Activated CD8-positive, alpha-beta T cell treated with anti-CD3 and anti-CD28 coated beads, Interleukin-2, amount 10 ng/mL, durations not matched to agents 7 days and 5 days (primary cell): ENCODE data around the gene HECTD3. TPM values are rescaled to one million over a fixed set of nuclear protein-coding genes. Genes with fewer than 3 reads are reported as not detected.

ENCODE experiments used
- ATAC-seq: fragments of 150-1000 bp; cut with Tn5 transposase; one replicate; pipeline ENCODE4 v1.10.0; 2021; ENCODE audit warnings: moderate library complexity
- CTCF ChIA-PET: fragments of 350-600 bp; sonication (Branson Sonifier 250); formaldehyde crosslinking; loops from one replicate; lab custom pipeline; 2021; ENCODE audit warnings: antibody characterized with exemption; lab: Charles Lee
- POLR2A ChIA-PET: fragments of 350-600 bp; sonication (Branson Sonifier 250); formaldehyde crosslinking; loops from one replicate; lab custom pipeline; 2021; ENCODE audit warnings: antibody characterized with exemption; lab: Charles Lee
- DNase-seq: peaks from one replicate; pipeline ENCODE4 v3.0.0-alpha.2; 2020
- H3K27ac Mint-ChIP-seq: one replicate; pipeline ENCODE4 v1.8.0; 2021; ENCODE audit warnings: mild to moderate bottlenecking, mixed read lengths
- H3K27me3 Mint-ChIP-seq: one replicate; pipeline ENCODE4 v1.8.0; 2021; ENCODE audit warnings: low read depth, mixed read lengths
- H3K36me3 Mint-ChIP-seq: one replicate; pipeline ENCODE4 v1.8.0; 2021; ENCODE audit warnings: low read depth, mixed read lengths
- H3K4me1 Mint-ChIP-seq: one replicate; pipeline ENCODE4 v1.8.0; 2021; ENCODE audit warnings: low read depth, mixed read lengths
- H3K4me3 Mint-ChIP-seq: one replicate; pipeline ENCODE4 v1.8.0; 2021; ENCODE audit warnings: mild to moderate bottlenecking, mixed read lengths
- H3K9me3 Mint-ChIP-seq: one replicate; pipeline ENCODE4 v1.8.0; 2022; ENCODE audit warnings: mixed read lengths; ENCODE audit not compliant: insufficient read depth
- total RNA-seq, 2 experiments: library from RNA; stranded (reverse); gene quantifications; one replicate each; pipeline ENCODE4 v1.2.3, GENCODE V29; 2021

Gene HECTD3
- total RNA-seq = 10 to 100 TPM; 33.5 to 38.6 TPM

DNA sequence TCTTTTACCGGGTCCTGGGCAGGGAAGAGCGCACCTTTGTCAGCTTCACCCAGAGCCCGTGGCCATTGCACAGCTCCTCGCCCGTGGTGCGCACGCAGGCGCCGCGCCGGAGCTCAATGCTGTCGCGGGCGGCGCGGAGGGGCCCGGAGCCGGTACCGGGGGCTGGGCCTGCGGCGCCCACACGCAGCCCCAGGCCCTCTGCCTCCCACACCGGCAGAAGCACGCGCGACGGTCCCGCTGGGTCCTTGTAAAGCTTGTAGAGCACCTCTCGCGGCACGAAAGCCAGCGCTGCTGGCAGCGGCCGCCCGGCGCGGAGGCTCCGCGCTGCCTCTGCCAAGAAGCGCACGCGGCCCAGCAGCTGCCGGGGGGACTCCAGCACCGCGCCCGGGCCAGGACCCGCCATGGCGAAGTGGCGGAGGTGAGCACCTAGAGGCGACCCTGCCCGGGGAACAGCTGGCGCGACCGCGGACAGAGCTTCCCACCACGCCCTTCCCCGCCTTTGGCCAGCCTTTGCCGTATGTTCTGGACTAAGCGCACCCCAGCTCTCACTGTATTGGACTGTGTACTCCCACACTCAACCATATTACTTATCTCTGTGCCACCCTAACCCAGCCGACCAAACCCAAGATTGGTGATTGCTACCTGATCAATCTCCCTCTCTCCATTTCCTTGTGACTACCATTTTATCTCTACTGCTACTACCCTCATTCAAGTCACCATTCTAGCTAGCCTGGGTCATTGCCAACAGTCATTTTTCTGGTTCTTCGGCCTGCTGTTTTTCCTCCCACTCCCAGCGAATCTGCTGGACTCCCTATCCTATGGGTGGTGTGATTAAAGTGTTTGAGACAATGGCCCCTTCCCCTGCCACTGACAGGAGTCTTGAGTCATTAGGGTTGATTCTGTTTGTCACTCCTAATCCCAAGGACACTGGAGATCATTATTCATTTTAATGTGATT is at the start of gene HECTD3:
Gene HECTD3 (minus strand): TSS at position 470 of the 957 bp plus-strand sequence. CDS start 67 bp downstream, at position 403.
- Mint-ChIP-seq H3K36me3 (peaks cover 20% of the 10 kb centered on the region), H3K4me1 (peaks cover 42% of the 10 kb centered on the region), H3K27me3 (no peaks in the 10 kb centered on the region), H3K4me3 (peak within 1 kb of the TSS; percentile 75), H3K27ac (peak within 1 kb of the TSS; percentile 81), H3K9me3 (no peaks in the 10 kb centered on the region)
- ChIA-PET CTCF (interaction anchor here (0.8 to 11.4 kb wide), 30 partner anchors 12 to 559 kb away, joined by 3 to 361 read pairs (median 6); partner anchors contain the start of genes BEST4, EIF2B3, MUTYH and PLK3), POLR2A (interaction anchor here (0.6 to 6.8 kb wide), 24 partner anchors 11 to 1193 kb away, joined by 3 to 78 read pairs (median 8); partner anchors contain the start of genes BTBD19, DYNLT4, EIF2B3 and HPDL)
- DNase-seq (peak; percentile 79), ATAC-seq (peak; percentile 78)

DNA sequence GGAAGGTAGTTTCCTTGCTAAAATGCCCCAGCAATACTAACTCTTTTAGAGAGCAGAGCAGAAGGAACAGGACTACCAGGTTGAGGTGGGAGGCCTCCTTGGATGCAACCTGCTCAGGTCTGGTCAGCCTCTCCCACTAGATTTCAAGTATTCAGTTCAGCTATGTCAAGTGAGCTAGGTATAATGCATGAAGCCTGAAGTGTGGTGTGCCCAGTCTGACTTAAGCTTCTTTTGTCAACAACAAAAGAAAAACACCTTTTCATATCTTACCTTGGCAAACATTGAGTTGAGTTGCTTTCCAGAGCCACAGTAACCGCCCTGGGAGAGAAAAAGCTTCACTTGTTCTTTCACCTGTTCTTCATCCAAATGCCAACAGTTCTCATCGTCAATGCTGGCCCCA is 48.7 kb upstream of the HECTD3 start:
- ChIA-PET CTCF (no interaction called here), POLR2A (no interaction called here)
- Mint-ChIP-seq H3K27ac (no peak overlapping the region), H3K27me3 (no peaks in the 10 kb centered on the region), H3K36me3 (no peaks in the 10 kb centered on the region), H3K9me3 (no peaks in the 10 kb centered on the region), H3K4me3 (no peak overlapping the region), H3K4me1 (peaks cover 3% of the 10 kb centered on the region)
- ATAC-seq (no peak), DNase-seq (no peak)

DNA sequence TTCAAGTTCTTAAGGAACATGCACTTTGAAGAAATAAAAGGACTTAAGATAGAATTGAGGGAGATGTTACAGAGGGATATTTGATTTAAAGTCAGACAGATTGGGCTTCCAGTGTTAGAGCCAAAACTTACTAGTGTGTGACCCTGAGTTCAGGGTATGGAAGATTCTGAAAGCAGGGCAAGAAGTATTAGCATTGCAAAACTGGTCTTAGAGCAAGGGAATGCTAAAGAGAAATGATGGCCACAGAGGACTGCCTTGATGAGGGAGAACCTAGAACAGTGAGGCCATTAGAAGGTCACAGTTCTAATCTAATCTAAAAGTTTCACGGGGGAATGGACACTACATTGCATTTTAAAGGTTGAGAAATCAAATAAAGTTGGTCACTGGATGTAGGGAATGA is 46.4 kb upstream of the HECTD3 start:
- Mint-ChIP-seq H3K4me1 (no peaks in the 10 kb centered on the region), H3K36me3 (no peaks in the 10 kb centered on the region)
- CTCF ChIA-PET = no interaction called here

DNA sequence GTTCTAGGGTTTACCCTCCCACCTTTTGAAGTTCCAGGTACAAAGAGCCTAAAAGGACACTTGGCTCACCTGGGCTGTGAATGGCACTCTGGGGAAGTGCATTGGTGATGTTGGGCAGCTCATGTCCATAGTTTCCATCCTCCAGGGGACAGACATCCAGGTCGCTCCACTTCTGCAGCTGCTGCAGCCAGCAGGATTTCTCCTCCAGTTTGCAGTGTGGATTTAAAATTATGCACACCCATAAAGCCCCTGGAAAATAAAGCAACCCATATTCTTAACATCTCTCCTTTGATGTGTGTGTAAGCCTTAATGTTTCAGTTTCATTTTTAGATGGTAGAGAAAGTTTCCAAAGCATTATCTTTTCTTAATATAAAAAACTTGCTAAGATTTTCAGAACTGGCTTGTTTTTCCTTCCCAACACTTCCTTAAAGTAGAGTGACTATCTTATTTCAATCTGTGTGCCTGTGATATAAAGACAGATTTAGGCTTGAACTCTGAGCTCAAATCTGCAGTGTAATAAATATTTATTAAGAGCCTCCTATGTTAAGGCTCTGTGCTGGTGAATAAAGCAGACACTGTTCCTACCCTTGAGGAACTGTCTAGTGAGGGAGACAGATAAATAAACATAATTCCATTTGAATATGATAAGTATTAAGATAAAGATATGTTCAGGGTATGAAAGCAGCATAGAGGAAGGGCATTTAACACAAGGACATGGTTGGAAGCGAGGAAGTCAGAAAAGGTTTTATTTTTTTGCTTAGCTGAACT is 40.1 kb upstream of the HECTD3 start:
- peak; percentile 92 for ATAC-seq
- CTCF ChIA-PET = interaction anchor here (0.7 to 1.7 kb wide), 6 partner anchors 16 to 252 kb away, joined by 3 to 6 read pairs (median 3); partner anchors contain the start of gene UROD
- H3K9me3 Mint-ChIP-seq = no peaks in the 10 kb centered on the region
- H3K4me1 Mint-ChIP-seq = peaks cover 13% of the 10 kb centered on the region
- no peaks in the 10 kb centered on the region for H3K36me3 Mint-ChIP-seq
- POLR2A ChIA-PET = no interaction called here
- peak overlapping the region; percentile 67 for H3K4me3 Mint-ChIP-seq
- DNase-seq = peak; percentile 28
- peak overlapping the region; percentile 82 for H3K27ac Mint-ChIP-seq
- no peaks in the 10 kb centered on the region for H3K27me3 Mint-ChIP-seq

More for the DNA sequence above, 46.4 kb upstream of the HECTD3 start:
- no peak overlapping the region for H3K27ac Mint-ChIP-seq
- DNase-seq (no peak), ATAC-seq (no peak)
- H3K27me3 Mint-ChIP-seq = no peaks in the 10 kb centered on the region
- H3K9me3 Mint-ChIP-seq = no peaks in the 10 kb centered on the region
- POLR2A ChIA-PET = no interaction called here
- no peak overlapping the region for H3K4me3 Mint-ChIP-seq

DNA sequence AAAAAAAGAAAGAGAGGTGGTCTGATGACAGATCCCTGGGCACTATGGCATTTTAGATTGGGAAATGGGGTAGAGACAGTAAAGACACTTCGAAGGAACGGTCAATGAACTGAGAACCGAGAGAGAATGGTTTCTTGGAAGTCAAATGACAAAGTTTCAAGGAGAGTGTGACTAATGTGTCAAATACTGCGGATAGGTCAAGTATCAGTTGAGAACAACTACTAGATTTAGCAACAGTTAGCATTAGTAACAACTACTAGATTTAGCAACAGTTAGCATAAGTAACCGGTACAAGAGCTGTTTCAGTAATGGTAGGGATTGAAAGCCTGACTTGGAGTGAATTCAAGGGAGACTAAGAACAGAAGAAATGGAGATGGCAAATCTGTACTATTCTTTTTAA is 35.9 kb upstream of the HECTD3 start:
- H3K9me3 Mint-ChIP-seq = no peaks in the 10 kb centered on the region
- CTCF ChIA-PET = no interaction called here
- POLR2A ChIA-PET = no interaction called here
- H3K4me3 Mint-ChIP-seq = no peak overlapping the region
- no peaks in the 10 kb centered on the region for H3K27me3 Mint-ChIP-seq
- H3K4me1 Mint-ChIP-seq = peaks cover 13% of the 10 kb centered on the region
- no peak for DNase-seq
- H3K27ac Mint-ChIP-seq = no peak overlapping the region
- no peaks in the 10 kb centered on the region for H3K36me3 Mint-ChIP-seq
- no peak for ATAC-seq

DNA sequence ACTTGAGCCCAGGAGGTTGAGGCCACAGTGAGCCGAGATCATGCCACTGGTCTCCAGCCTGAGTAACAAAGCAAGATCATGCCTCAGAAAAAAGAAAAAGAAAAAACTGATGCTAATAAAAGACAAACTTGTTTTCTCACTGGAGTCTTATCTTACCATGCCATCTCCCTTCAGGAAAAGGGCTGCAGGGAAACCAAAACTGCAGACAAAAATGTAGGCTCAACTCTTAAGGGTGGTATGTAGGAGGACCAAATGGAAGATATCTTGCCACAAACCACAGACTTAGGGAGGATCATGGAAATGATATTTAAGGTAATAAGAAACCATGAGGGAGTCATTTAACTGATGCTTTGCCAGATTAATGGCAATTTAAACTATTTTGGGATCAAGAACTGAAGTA is 33.8 kb upstream of the HECTD3 start:
- Mint-ChIP-seq H3K27ac (no peak overlapping the region), H3K36me3 (no peaks in the 10 kb centered on the region), H3K27me3 (no peaks in the 10 kb centered on the region), H3K9me3 (no peaks in the 10 kb centered on the region), H3K4me3 (no peak overlapping the region), H3K4me1 (no peaks in the 10 kb centered on the region)
- ChIA-PET POLR2A (no interaction called here), CTCF (interaction anchor here (1.5 kb wide), 1 partner anchor 30 kb away, joined by 3 read pairs; no protein-coding TSS in a partner anchor)
- ATAC-seq = no peak
- DNase-seq = no peak

DNA sequence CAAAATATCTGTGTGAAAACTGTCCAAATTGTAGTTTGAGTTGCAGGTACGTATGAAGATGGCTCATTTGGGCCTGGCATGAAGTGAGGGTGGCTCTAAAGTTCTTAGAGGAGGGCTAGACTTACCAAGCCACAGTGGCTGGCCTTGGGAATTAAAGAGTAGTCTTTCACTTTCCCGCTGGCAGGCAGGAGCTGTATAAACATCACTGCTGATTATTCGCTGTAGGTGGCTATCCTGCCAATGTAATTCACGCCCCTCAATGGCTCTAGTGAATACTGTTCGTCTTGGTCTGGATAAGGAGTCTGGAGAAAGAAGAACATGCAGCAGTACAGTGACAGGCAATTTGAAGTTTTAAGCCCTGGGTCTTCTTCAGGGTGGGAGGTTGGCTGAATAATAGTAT is 32.0 kb upstream of the HECTD3 start:
- H3K4me3 Mint-ChIP-seq = no peak overlapping the region
- H3K27ac Mint-ChIP-seq = no peak overlapping the region
- H3K9me3 Mint-ChIP-seq = no peaks in the 10 kb centered on the region
- ChIA-PET POLR2A (no interaction called here), CTCF (interaction anchor here (0.7 to 2.0 kb wide), 3 partner anchors 10 to 29 kb away, joined by 3 to 7 read pairs (median 6); no protein-coding TSS in a partner anchor)
- H3K27me3 Mint-ChIP-seq = no peaks in the 10 kb centered on the region
- DNase-seq (no peak), ATAC-seq (no peak)
- H3K36me3 Mint-ChIP-seq = peaks cover 2% of the 10 kb centered on the region
- H3K4me1 Mint-ChIP-seq = no peaks in the 10 kb centered on the region

DNA sequence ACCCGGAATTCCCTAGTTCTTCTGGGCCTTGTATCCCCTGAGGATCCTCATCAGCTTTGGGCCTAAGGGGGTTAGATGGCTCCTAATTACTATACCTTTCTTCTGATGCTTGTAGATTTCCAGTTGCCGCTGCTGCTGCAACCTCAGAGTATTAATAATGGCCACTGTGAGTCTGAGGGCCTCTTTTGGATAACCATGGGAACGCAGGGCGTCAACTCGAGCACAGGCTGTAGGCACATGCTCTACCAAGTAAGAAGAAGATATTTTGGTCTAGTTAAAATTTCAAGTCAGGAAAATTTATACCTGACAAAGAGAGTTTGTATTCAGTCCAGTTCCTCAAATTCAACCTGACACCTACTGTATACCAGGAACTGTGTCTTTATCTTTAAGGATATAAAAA is 29.2 kb upstream of the HECTD3 start:
- ATAC-seq = no peak
- Mint-ChIP-seq H3K27me3 (no peaks in the 10 kb centered on the region), H3K4me1 (peaks cover 4% of the 10 kb centered on the region), H3K36me3 (peaks cover 2% of the 10 kb centered on the region), H3K9me3 (no peaks in the 10 kb centered on the region), H3K4me3 (no peak overlapping the region), H3K27ac (no peak overlapping the region)
- ChIA-PET POLR2A (interaction anchor here (1.2 kb wide), 1 partner anchor 158 kb away, joined by 5 read pairs; no protein-coding TSS in a partner anchor), CTCF (interaction anchor here (1.9 kb wide), 1 partner anchor 26 kb away, joined by 8 read pairs; no protein-coding TSS in a partner anchor)
- no peak for DNase-seq

DNA sequence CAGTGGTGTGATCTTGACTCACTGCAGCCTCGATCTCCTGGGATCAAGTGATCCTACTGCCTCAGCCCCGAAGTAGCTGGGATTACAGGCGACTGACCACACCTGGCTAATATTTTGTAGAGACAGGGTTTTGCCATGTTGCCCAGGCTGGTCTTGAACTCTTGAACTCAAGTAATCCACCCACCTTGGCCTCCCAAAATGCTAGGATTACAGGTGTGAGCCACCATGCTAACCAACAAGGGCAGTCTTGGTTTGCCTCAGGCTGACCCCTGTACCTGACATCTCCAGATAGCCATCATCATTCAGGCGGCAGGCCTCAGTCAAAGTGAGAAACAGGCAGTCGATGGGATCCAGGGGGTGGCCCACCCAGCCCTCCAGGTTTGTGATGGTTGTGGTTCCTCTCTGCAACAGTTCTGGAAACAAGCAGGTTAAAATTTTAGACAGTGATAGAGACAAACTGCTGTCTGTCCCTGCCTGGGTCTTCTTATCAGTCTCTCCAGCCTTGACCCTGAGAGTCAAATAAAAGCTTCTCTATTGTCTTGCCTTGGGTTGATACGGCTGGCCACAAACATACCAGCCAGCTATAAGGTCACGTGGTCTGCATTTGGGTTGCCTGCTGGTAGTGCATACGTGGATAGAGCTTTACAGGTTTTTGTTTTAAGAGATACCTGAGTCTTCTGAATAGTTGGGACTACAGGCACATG is 27.7 kb upstream of the HECTD3 start:
- Mint-ChIP-seq H3K4me1 (peaks cover 4% of the 10 kb centered on the region), H3K36me3 (peaks cover 2% of the 10 kb centered on the region), H3K27ac (no peak overlapping the region), H3K4me3 (no peak overlapping the region), H3K9me3 (no peaks in the 10 kb centered on the region), H3K27me3 (no peaks in the 10 kb centered on the region)
- DNase-seq = no peak
- POLR2A ChIA-PET = no interaction called here
- no peak for ATAC-seq
- CTCF ChIA-PET = no interaction called here

DNA sequence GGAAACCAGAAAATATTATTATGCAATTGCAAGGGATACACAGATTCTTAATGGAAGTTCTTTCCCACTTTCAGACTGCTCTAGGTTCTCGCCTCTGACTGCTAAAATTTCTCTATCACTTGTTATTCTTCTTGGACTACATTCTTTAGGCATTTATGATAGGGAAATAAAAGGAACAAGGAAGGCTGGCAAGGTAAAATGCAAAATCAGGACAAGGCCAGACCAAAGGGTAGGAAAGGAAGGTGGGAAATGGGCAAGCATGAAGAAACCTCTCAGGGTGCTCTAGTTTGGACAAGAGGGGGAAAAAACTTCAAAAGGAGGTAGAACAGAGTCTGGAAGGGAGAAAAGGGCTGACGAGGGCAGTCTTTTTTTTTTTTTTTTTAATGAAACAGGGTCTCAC is 27.1 kb upstream of the HECTD3 start:
- H3K27me3 Mint-ChIP-seq = no peaks in the 10 kb centered on the region
- no peak overlapping the region for H3K4me3 Mint-ChIP-seq
- ChIA-PET CTCF (no interaction called here), POLR2A (no interaction called here)
- no peaks in the 10 kb centered on the region for H3K9me3 Mint-ChIP-seq
- peaks cover 2% of the 10 kb centered on the region for H3K36me3 Mint-ChIP-seq
- ATAC-seq = no peak
- H3K4me1 Mint-ChIP-seq = peaks cover 8% of the 10 kb centered on the region
- peak overlapping the region; percentile 32 for H3K27ac Mint-ChIP-seq
- DNase-seq = no peak

DNA sequence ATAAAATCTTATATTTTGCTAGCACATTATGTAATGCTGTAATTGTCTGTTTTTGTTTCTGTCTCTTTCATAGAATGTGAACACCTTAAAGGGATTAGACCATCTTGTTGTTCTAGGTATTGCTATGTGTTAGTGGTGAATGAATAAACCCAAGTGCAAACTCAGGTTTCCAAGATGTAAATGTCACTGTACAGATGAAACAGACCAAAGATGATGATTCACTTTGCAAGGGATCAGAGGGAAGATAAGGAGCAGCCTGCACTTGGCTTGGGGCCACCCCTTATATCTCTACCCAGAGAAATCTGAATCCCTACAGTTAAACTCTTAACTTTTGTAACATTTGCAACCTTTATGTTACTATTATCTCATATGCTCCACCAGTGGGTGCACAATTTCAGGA is 26.3 kb upstream of the HECTD3 start:
- Mint-ChIP-seq H3K4me3 (no peak overlapping the region), H3K4me1 (peaks cover 13% of the 10 kb centered on the region), H3K27me3 (no peaks in the 10 kb centered on the region), H3K36me3 (peaks cover 2% of the 10 kb centered on the region), H3K27ac (no peak overlapping the region), H3K9me3 (no peaks in the 10 kb centered on the region)
- ATAC-seq (no peak), DNase-seq (no peak)
- ChIA-PET CTCF (no interaction called here), POLR2A (no interaction called here)
